HL-60/S4 treated with phorbol 12-myristate 13-acetate at 8.2 ng/mL for 4 days and 3 days (cell line): ENCODE measurements around the gene APOBEC2.

Experiments used
- in situ Hi-C: fragments of 300-500 bp; cut with MboI; formaldehyde crosslinking; loops from 2 replicates; pipeline ENCODE4 v1.15.0; 2022; ENCODE audit warnings: low sequenced_read_pairs

The APOBEC2 gene

DNA sequence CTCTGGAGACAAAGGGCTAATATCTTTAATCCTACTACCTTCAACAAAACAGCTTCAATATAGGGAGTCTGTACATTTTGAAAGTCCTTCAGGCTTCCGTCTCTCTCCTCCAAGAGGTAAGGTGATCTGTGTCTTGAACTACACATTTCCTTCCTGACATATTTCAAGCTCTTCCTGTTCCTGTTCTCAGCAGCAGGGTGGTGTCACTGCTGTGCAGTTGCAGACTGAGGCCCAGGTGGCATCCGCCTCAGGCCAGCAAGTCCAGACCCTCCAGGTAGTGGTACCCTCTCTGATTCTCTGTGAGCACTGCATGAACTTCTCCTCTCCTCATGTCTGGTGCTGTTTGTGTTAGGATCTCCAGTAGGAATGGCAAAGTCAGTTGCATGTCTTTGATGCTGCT, 27.6 kb downstream of the APOBEC2 start:
- in situ Hi-C loops, result loop anchor here (25.0 kb wide), 1 partner anchor 107 kb away; no protein-coding TSS in a partner anchor

DNA sequence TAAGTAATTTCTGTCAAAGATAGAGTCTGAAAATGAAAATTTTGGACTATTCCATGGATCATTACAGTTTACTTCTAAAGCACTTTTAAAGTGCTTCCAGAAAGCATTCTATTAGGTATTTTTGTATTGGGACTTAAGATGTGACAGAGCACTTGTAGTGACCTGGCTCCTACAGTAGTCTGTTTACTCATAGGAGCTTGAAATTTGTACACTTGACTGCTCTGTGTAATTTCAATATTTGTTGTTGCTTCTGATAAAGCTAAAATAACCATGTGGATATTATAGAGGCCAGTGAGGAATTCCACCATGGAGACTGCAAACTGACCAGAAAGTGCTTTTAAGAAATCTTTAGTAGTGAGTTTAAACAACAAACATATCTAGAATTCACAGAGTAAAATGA, 30.1 kb downstream of the APOBEC2 start:
- in situ Hi-C loops, result loop anchor here (25.0 kb wide), 1 partner anchor 104 kb away; no protein-coding TSS in a partner anchor

DNA sequence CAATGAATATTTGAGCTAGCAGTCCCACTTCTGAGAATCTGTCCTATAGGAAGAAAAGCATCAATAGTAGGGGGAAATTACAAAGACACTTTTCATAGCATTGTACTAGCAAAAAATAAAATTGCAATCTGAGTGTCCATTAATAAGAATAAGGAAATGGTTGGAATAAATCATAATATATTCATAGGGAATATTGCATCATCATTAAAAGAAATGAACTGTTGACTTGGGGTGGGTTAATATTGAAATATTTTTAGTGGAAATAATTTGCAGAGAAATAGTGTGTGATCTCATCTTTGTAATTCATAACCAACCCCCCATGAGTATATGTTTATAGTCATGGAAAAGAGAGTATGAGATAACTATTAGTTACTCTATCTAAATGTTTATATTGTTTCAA, 32.2 kb downstream of the APOBEC2 start:
- in situ Hi-C loops, result loop anchor here (25.0 kb wide), 1 partner anchor 102 kb away; no protein-coding TSS in a partner anchor

DNA sequence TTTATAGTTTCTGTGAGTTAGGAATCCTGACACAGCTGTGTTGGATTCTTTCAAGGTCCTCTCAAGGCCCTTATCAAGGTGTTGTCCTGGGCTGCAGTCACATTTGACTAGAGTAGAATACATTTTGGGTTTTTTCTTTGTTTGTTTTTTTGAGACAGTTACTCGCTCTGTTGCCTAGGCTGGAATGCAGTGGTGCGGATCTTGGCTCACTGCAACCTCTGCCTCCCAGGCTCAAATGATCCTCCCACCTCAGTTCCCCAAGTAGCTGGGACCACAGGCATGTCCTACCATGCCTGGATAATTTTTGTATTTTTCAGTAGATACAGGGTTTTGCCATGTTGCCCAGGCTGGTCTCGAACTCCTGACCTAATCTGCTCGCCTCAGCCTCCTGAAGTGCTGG, 35.4 kb downstream of the APOBEC2 start:
- in situ Hi-C loops, result loop anchor here (25.0 kb wide), 1 partner anchor 99 kb away; no protein-coding TSS in a partner anchor

DNA sequence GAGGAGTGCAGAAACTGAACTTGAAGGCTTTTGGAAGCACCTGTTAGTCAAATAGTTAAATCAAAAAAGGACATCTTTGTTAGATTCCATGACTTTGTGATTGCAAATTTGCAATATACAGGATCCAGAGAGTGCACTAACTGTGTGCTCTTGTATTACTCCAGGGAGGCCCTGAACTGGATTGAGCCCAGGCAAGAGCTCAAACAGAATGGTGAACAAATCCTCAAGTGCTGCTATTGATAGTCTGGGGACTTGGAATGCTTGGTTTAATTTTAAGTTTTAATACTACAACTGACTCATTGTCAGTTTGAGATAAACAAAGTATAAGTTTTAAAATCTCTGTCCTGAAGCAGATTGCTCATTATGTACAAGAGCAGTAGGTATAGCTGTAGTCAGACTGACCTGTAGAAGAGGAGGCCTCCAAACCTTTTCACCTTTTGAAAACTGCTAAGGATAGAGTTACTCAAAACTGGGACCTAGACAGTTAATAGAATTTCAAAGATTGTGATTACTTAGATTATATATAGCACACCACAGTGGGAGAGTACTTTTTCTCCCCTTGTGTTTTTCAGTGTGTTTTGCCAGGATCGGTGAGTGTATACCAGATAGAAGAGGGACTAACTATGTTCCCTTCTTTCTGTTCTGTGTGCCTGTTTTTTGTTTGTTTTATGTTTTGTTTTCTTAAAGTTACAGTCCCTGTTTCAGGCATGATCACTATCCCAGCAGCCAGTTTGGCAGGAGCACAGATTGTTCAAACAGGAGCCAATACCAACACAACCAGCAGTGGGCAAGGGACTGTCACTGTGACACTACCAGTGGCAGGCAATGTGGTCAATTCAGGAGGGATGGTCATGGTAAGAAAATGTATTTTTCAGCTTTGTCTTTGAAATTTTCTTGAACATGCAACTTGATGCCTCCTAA, 38.1 kb downstream of the APOBEC2 start:
- in situ Hi-C loops, result loop anchor here (10.0 to 25.0 kb wide), 2 partner anchors 96 to 224 kb away; no protein-coding TSS in a partner anchor

DNA sequence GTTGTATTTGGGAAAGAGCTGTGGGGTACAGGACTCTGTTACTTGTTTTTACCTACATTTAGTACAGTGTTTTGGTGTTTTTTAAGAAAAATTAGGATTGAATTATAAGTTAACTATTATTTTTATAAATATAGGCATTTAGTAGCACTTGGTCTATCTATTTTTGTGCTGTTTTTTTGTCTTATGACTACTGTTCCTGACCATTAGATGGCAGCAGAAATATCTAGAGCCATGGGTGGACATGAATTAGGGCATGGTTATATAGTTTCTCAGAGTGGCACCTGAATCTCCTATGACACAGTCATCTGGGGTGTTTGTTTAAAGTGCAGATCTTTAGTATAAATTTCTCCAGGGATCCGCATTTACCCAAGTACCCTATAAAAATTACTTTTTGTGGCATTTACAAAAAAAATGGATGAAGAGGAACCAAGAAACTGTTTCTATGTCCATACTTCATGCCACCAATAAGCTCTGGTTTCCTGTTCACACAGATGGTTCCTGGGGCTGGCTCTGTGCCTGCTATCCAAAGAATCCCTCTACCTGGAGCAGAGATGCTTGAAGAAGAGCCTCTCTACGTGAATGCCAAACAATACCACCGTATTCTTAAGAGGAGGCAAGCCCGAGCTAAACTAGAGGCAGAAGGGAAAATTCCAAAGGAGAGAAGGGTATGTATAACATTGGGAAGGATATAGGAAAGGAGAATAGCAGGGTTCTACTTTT, 39.6 kb downstream of the APOBEC2 start:
- in situ Hi-C loops, result loop anchor here (10.0 to 25.0 kb wide), 2 partner anchors 95 to 222 kb away; no protein-coding TSS in a partner anchor

DNA sequence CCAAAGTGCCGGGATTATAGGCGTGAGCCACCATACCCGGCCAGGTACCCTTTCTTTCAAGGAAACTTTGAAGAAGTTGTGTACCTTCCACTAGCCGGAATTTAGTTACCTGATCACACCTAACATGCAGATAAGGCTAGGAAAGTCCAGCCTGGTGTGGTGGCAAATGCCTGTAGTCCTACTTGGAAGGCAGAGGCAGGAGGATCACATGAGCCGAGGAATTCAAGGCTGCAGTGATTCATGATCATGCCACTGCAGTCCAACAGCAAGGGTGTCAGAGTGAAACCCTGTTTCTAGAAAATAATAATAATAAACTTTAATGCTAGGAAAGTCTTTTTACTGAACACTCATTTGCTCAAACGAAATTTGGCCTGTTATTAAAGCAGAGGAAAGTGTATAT, 40.7 kb downstream of the APOBEC2 start:
- in situ Hi-C loops, result loop anchor here (10.0 to 25.0 kb wide), 2 partner anchors 94 to 221 kb away; no protein-coding TSS in a partner anchor

DNA sequence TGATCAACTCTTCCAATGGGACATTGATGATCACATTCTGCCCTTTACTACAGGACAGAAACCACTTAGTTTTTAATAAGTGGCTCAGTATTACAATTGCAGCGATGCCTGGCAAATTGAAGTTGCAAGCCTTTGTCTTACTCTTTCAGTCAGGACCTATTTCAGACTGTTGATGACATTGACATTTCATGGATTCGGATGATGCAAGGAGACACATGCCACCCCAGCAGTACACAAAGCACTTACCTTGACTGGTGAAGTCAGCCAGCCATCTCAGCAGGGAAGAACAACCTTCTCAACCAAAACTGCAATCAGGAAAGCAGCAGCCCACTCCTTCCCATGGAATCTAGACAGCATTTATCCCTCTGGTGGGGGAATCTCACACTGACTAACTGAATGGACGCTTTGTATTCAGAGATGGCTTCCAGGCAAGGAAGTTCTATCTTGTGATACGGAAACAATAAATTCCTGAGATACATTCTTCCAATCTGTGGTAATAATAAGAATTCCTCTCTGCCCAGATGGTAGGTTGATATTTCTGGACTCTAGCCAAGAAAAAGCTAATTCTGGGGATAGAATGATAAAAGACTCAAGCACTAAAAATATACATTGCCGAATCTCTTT, 44.6 kb downstream of the APOBEC2 start:
- in situ Hi-C loops, result loop anchor here (10.0 to 25.0 kb wide), 2 partner anchors 90 to 217 kb away; no protein-coding TSS in a partner anchor

DNA sequence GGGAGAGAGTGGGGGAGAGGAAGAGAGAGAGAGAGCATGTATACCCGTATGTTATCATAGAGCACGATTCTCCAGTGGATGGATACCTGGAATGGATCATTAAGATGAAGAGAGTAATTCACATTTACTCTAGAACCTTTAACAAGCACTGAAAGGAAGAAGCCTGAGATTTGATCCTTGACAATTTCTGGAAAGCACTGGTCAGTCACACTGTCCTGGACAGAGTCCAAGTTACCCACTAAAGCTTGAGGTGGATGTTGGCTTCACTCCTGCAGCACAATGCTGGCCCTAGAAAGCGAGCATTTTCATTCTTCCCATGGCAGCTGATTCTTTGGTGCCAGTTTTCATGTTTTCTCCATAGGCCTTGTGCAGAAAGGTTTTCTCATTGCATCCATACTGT, 45.4 kb downstream of the APOBEC2 start:
- in situ Hi-C loops, result loop anchor here (10.0 to 25.0 kb wide), 2 partner anchors 89 to 216 kb away; no protein-coding TSS in a partner anchor

DNA sequence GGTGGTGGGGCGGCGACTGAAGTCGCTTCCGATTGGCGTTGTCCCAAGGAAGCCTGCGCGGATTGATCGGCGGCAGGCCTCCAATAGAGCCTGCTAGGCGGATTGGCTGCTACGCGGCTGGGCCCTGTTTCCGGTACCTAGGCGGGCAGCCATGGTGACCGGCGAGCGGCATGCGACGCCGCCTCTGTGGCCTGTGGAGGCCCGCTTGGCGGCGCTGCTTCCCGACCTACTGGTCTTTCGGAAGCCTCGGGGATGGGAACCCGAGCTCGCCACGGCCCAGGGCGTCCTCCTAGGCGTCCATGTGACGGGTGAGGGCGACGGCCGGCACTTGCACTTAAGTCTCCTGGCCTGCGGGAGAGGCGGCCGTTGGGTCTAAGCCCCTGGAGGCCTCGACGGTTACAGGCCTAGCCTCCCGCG, 47.9 kb downstream of the APOBEC2 start:
- in situ Hi-C loops, result no loop called here

DNA sequence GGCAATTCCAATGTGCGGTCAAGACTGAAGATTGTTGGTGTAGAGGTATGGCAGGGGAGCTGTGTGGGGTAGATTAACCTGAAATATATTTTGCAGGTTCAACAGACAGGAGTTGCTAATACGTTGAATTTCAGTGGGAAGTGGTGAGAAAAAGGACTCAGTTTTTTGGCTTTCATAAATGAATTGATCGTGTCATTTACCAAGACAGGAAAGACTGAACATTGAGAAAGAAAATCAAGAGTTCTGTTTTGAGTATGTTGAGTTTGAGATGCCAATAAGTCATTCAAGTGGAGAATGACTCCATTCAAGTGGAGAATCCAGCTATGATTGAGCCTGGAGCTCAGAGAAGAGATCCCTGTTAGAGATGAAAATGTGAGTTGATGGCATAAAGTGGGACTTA, 50.8 kb downstream of the APOBEC2 start:
- in situ Hi-C loops, result no loop called here

DNA sequence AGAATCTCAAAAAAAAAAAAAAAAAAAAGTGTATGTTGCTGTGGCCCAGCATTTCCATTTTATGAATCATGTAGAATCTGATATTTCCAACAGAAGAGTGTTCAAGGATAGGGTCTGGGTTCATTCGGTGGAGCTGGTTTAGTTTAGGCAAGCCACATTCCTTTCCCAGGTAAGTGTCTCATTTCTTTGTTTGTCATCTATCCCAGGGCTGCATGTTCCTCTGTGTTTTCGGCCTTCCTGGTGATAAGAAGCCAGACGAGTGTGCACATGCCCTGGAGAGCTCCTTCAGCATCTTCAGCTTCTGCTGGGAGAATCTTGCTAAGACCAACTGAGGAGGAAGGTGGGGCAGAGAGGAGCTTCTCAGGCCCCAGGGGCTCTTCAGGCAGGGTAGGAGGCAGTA, 58.0 kb downstream of the APOBEC2 start:
- in situ Hi-C loops, result no loop called here
